8988T (cell line): ENCODE measurements around the gene DOK7.

Experiments used
- DNase-seq: peaks from one replicate; pipeline ENCODE4 v3.0.0; 2011

DOK7 gene

GRCh38 chr4:3492741-3493719 is 29.9 kb downstream of the DOK7 start:
- no peak for DNase-seq

- DNase-seq = no peak
Measured at GRCh38 chr4:3493720-3494461, 30.8 kb downstream of the DOK7 start.

GRCh38 chr4:3494462-3494871 is 31.4 kb downstream of the DOK7 start:
- DNase-seq = no peak

- DNase-seq = no peak
Measured at GRCh38 chr4:3495204-3495975, 32.3 kb downstream of the DOK7 start.

- no peak for DNase-seq
Measured at GRCh38 chr4:3496021-3496420, 32.9 kb downstream of the DOK7 start.

GRCh38 chr4:3497095-3497494 is 34.0 kb downstream of the DOK7 start:
- no peak for DNase-seq

GRCh38 chr4:3497523-3498389 is 34.6 kb downstream of the DOK7 start:
- DNase-seq = no peak

GRCh38 chr4:3498407-3498806 is 35.3 kb downstream of the DOK7 start:
- DNase-seq = no peak

GRCh38 chr4:3498901-3499510 is 35.9 kb downstream of the DOK7 start:
- no peak for DNase-seq

- no peak for DNase-seq
Measured at GRCh38 chr4:3499710-3500109, 36.6 kb downstream of the DOK7 start.

GRCh38 chr4:3500111-3500510 is 37.0 kb downstream of the DOK7 start:
- DNase-seq = no peak

- DNase-seq = no peak
Measured at GRCh38 chr4:3500634-3501101, 37.6 kb downstream of the DOK7 start.

- no peak for DNase-seq
Measured at GRCh38 chr4:3501126-3501824, 38.2 kb downstream of the DOK7 start.

- DNase-seq = no peak
Measured at GRCh38 chr4:3501825-3502425, 38.8 kb downstream of the DOK7 start.

- DNase-seq = no peak
Measured at GRCh38 chr4:3502941-3503936, 40.1 kb downstream of the DOK7 start.

- no peak for DNase-seq
Measured at GRCh38 chr4:3505231-3505630, 42.1 kb downstream of the DOK7 start.

GRCh38 chr4:3508542-3508941 is 45.4 kb downstream of the DOK7 start:
- DNase-seq = no peak

- no peak for DNase-seq
Measured at GRCh38 chr4:3510481-3510880, 47.4 kb downstream of the DOK7 start.

- DNase-seq = no peak
Measured at GRCh38 chr4:3511187-3511586, 48.1 kb downstream of the DOK7 start.
